GM19397 (cell line): ENCODE results near the gene IMPDH1.
A peak's percentile ranks its signal among the peaks of the same experiment; 100 is the strongest.

Experiments used
- ATAC-seq: cut with Tn5 transposase; IDR thresholded peaks from one replicate; pipeline ENCODE4 v1.9.1; 2021; ENCODE audit warnings: mild to moderate bottlenecking, moderate library complexity; ENCODE audit not compliant: unreplicated experiment

Gene IMPDH1

DNA sequence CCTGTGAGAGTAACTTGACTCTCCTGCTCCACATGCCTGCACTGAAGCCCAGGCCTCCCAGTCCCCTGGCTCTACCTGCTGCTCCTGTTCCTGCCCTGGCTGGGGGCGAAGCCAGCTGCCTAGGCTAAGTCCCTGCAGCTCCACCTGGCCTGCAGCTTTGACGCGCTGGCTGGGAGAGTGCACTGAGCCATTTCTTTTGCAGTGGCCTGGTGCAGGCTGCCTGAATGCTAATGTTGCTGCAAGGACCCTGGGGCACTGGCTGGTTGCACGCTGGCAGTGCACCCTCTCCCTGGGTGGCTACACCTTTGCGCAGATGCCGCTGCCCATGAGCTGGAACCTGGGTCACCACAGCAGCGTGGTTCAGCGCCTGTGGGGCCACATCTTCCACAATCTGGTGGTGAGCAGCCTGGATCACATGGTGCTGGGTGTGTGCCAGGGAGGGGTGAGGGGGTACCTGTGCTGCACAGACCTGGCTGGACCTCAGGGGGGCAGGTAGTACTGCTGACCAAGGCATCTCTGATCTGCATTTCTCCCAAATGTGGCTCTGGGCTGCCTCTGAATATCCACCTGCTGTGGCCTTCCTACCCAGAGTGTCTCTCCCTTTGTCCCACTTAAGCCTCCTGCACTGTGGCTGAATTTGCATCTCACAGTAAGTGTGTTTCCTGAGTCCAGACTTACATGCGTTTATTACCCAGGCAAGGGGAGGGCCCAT is 20.0 kb downstream of the IMPDH1 start:
- ATAC-seq, result no peak

DNA sequence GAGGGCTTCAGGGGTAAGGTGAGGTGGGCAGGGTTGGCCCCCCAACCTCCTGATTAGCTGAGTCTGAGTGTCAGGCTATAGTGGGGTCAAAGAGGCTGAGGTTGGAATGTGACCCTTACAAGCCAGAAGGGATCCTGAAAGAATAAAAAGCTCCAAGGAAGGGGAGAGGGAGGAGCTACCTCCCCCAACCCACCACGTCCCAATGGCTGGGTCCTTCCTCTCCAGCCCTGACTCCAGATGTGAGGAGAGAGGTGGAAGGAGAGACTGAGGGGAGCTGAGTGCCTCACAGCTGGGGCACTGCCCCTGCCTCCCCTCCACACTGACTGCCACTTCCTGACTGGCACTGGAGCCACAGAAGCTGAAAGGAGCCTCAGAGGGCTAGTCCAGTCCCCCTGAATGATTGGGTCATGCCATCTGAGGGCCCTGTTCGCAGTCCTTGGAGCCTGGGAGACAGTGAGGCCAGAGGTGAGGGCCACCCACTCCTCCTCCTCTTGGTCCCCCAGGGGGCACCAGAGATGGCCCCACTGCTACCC is 20.6 kb downstream of the IMPDH1 start:
- no peak for ATAC-seq

DNA sequence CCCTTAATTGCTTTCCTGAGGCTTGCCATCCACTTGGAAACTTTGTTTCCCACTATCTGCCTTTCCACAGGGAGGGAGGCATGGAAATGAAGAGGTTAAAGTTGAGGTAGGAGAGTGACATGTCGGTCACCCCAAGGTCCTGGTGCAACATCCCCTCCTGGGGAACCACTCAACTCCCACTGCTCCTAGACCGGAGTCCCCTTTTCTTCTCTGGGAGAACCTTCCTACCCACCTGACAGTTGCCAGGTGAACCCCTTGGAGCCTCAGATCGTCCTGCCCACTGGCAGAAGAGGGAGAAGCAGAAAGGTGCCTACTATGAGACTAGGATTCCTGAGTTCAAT is 21.7 kb downstream of the IMPDH1 start:
- no peak for ATAC-seq

DNA sequence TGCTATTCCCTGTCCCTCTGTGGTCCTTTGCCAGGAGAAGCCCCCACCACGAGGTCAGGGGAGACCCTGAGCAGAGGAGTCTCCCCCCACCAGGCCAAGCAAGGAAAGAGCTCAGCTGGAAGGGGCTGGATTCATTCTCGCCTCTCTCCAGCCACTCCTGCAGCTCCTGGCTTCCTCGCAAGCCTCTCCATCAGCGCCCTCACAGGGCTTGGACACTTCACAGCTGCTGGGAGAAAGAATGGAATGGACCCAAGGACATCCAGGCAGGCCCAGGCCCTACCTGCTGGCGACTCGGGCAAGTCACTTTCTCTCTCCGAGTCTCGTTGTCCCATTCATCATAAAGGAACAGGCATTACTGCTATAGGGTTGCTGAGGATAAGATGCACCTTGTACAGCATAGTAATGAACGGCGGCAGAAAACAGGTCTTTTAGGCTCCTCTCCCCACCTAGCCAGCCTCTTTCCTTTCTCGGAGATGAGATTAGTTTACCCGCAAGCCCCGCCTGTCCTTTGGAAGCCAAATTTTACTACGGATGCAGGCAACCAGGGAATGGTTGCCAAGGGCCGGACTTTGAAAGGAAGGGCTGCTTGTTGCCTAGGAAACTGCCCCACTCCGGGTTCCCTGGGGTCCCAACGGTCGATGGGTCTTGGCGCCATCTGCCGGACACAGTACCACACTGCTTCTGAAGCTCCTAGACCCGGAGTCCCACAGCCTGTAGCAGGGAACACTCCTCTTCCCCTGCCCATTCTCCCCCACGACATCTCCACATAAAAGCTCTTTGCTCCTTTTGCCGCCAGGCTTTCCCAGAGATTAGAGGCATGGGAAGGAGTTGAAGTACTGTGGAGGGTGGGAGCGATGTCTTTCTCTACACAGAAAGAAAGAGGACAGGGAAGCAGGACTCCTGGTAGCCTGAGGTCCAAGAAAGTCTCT is 22.3 kb downstream of the IMPDH1 start:
- peak; percentile 67 for ATAC-seq

DNA sequence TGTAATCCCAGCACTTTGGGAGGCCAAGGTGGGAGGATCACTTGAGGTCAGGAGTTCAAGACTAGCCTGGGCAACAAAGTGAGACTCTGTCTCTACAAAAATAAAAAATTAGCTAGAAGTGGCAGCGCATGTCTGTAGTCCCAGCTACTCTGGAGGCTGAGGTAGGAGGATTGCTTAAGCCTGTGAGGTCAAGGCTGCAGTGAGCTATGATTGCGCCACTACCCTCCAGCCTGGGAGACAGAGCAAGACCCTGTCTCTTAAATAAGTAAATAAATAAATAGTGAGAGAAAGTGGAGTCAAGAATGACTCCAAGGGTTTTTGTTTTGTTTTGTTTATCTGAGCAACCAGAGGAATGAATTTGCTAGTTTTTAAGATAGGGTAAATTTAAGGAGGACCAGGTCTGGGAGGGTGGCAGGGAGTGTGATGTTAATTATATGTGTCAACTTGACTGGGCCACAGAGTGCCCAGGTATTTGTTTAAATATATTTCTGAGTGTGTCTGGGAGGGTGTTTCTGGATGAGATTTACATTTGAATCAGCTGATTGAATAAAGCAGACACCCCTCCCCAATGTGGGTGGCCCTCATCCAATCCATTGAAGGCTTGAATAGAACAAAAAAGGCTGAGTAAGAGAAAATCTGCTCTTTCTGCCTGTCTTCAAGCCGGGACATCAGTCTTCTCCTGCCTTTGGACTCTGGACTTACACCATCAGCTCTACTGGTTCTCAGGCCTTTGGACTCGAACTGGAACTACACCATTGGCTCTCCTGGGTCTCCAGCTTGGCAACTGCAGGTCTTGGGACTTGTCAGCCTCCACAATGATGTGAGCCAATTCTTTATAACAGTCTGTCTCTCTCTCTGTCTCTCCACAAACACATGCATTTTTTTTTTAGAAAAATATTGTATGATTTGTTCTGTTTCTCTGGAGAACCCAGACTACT is 23.5 kb downstream of the IMPDH1 start:
- ATAC-seq, result no peak

DNA sequence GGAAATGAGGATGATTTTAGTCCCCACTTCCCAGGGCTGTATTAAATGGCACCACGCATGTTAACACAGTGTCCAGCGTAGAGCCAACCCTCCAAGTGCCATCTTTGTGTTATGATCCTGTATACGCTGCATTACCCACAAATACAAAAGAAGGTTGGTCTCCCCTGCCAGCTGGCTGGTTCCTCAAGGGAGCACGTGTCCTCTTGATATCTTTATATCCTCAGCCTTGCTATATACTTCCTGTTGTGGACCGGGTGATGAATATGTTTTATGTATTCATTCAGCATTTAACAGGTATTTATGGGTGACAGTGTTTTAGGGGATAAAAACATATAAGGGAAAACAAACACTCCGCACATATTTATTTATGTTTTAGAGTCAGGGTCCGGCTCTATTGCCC is 25.1 kb downstream of the IMPDH1 start:
- ATAC-seq, result no peak

DNA sequence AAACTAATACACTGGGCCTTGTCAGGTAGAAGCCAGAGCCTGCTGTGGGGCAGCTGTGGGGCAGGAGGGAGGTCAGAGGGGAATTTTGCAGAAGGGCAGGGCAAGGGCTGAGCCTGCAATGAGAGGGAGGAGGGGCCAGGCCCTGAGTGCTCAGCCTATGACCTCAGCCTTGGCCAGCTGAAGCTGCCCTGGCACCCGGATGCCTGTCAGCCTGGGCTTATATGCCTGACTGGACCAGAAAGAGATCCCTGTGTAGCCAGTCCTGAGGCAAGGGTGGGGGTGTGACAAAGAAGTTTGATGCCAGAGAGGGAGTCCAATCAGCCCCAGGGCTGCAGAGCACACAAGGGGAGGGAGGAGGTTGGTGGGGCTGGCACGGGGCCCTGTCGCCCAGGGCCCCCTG is 26.0 kb downstream of the IMPDH1 start:
- no peak for ATAC-seq

DNA sequence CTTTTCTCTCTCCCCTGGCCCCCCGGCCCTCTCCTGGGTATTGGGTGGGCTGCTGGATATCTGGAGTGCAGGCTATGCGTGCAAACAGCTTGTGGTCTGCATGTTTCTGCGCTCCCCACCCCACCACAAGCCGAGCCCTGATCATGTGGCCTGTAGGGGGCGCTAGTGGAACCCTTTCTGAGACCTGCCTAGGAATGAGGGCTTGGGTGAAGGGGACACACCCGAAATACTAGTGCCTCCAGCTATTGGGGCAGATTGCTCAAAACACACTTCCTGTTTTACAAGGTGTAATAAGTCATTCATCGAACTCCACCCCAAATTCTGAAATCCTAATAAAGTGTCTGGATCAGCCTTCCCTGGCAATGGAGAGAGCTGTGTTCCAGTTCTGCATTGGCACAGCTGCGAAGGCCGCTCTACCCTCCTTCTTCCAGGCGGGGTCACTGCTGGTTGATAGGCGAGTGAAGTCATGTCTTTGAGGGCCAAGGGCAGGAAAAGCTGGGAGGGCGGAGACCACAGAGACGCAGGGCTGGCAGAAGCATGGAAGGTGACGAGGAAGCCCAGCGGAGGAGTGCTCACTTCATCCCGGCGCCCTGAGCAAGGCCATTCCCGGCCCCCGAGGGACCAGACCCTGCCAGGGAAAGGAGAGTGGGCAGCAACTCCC is 28.5 kb downstream of the IMPDH1 start:
- no peak for ATAC-seq

DNA sequence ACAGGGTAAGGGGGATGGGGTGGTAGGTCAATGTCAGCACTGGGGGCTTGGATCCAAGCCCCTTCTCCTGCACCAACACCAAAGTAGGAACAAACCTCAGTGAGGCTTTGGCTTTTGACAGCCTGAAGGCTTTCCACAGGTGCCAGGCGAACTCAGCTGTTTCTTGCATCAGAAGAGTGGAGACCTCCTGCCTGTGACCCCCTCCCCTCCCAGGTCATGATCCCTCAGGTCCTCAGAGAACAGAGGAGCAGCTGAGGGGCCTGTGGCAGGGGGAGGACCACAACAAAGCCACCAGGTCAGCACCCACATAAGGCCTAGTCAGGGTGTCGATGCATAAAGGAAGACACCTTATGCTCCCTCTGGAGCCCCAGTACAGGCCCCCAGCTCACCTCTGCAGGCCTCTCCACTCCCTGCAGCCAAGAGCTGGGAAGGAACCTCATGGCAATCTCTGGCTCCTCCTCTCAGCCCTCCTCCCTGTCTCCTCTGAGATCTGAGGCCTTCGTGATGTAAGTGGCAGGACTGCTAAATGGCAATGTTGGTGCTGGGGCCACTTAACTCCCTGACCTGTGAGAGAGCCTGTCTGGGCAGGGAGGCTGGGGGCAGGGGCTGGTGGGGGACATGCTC is 29.2 kb downstream of the IMPDH1 start:
- ATAC-seq, result no peak

DNA sequence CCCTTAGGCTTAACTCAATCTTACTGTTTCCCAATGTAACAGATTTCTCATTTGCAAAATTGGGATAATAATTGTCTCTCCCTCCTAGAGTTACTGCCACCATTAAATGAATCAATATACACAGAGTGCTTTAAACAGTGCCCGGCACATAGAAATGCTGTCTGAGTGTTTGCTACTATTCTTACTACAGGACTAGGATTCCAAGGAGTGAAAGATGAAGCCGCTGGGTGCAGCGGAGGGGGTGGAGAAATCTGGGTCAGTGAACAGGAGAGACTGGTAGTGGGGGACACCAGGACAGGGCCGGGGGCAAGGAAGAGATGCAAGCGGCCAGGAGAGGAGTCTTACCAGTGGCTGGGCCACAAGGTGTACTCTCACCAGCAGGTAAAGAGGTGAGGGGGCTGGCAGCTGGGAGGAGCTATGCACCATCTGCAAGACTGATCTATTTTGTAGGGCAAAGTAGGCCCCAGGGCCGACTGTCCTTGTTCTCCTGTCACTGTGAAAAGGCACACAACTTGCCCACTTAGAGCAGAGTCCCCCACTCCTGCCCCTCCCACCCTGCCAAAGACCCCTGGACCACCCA is 29.8 kb downstream of the IMPDH1 start:
- ATAC-seq, result no peak

DNA sequence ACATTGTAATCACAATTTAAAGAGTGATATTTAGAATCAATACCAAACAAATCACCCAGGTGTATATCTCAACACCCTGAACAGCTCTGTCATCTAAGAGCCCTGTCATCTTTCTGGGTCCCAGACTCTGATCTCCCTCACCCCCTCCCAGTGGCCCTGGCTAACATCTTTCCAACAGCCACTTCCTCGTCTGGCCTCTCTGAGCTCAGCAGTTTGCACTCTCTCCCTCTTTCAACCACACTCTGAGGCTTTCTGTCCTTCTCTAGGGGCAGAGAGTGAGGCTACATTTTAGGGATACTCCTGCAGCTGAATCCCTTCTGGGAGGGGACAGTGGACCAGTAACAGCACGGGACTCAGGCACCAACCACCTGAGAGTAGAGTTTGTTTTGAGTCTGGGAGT is 31.1 kb downstream of the IMPDH1 start:
- ATAC-seq, result no peak

DNA sequence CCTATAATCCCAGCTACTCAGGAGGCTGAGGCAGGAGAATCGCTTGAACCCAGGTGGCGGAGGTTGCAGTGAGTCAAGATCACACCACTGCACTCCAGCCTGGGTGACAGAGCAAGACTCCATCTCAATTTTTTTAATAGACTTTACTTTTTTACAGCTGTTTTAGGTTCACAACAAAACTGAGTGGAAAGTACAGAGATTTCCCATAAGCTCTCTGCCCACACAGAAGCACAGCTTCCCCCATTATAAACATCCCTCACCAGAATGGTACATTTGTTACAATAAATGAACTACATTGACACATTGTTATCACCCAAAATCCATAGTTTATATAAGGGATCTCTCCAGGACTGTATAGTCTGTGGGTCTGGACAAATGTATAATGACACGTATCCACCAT is 33.7 kb downstream of the IMPDH1 start:
- ATAC-seq, result no peak

DNA sequence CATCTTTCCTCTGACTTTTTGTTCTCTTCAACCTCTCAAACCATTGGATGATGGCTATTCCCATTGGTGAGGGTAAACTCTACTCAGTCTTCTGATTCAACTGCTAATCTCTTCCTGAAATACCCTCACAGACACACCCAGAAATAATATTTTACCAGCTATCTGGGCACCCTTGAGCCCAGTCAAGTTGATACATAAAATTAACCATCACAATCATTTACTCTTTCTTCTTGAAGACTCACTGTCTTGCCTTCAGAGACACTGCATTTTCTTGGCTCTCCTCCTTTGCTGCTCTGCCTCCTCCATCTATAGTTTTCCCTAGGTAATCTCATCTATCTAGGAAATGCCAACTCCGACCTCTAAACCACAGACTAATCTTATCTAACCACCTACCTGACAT is 35.7 kb downstream of the IMPDH1 start:
- ATAC-seq, result no peak

DNA sequence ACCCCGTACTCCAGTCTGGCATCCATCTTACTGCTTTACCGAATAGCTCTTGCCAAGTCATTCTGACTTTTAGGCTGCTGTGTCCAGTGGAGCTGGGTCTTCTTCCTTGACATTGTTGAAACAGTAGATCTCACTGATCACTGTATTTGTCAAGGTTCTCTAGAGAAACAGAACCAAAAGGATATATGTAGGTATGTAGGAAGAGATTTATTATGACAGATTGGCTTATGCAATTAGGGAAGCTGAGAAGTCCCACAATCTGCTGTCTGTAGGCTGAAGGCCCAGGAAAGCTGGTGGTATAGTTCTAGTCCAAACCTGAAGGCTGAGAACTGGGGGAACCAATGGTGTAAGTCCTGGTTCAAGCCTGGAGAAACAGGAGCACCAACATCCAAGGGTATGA is 36.2 kb downstream of the IMPDH1 start:
- ATAC-seq, result no peak

DNA sequence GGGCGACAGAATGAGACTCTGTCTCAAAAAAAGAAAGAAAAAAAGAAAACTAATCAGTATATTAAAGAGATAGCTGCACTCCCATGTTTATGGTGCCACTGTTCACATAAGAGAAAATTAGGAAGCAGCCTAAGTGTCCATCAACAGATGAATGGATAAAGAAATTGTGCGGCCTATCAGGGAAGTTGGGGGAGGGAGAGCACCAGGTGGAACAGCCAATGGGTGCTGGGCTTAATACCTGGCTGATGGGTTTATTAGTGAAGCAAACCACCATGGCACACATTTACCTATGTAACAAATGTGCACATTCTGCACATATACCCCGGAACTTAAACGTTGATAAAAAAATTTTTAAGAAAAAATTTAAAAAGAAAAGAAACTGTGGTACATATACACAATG is 39.3 kb downstream of the IMPDH1 start:
- no peak for ATAC-seq

DNA sequence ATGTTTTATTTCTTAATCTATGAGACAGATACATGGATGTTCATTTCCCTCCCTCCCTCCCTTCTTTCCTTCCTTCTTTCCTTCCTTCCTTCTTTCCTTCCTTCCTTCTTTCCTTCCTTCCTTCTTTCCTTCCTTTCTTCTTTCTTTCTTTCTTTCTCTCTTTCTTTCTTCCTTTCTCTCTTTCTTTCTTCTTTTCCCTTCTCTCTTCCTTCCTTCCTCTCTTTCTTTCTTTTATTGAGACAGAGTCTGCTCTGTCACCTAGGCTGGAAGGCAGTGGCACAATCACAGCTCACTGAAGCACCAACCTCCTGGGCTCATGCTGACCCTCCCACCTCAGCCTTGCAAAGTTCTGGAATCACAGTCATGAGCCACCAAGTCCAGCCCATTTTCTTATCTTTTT is 42.8 kb downstream of the IMPDH1 start:
- ATAC-seq, result no peak

DNA sequence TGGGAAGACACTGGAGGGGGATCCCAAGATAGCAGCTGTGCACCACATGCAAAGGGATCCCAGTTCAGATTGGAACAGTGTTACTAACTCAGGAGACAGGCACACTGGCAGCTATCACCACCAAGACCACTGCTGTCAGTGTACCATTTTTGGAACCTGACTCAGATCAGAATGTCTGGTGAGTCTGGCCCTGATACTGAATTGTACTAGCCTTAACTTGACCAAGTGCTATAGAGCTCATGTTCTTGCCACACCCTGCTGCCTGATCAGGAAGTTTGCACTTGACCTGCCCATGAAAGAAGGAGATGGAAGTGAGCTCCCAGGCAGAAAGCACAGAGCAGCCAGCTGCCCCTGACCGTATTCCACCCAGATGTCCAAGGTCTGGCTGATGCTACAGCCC is 43.5 kb downstream of the IMPDH1 start:
- no peak for ATAC-seq

DNA sequence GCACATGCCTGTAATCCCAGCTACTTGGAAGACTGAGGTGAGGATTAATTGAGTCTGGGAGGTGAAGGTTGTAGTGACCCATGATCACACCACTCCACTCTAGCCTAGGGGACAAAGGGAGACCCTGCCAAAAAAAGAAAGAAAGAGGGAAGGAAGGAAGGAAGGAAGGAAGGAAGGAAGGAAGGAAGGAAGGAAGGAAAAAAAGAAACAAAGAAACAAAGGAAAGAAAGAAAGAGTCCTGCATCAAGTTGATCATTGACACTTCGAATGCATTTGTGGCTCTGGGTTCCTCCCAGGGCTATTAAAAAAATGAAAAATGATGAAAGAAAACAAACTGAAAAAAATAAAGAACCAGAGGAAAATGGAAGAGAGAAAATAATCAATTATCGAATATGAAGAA is 44.4 kb downstream of the IMPDH1 start:
- ATAC-seq, result no peak

DNA sequence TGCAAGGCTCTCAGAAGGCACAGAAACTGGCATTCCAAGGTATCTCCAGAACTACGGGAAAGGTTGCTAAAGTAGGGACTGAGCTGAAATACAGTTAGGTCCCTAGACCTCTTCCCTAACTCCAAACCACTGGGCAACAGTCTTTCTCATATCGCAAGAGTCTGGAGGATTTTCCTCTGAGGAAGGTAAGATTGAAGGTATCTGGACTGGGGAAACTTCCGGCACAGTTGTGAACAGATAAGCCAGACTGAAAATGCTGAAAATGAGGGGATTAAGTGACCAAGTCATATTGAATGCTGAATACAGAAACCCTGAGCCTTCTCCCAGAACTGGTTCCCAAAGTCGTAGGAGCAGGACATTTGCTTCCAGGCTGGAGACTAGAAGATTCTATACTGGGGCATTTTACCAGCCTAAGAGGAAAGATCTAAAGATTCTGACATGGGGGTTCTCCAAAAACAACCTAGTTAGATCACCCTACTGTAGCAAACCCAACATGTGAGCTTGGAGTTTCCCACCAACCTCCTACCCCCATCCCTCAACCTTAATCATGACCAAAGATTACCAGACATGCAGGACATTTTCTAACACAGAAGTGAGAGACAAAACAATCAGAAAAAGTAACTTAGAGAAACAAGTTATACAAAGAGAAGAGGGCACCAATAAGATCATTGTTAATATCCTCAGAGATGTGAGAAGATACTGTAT is 45.5 kb downstream of the IMPDH1 start:
- no peak for ATAC-seq
